ENCODE measurements around the gene SLC9A1. TPM values are rescaled to one million over a fixed set of nuclear protein-coding genes. Genes with fewer than 3 reads are reported as not detected.

SLC9A1 gene
- total RNA-seq, 1 experiment from 2014 or later: 27.5 TPM

DNA sequence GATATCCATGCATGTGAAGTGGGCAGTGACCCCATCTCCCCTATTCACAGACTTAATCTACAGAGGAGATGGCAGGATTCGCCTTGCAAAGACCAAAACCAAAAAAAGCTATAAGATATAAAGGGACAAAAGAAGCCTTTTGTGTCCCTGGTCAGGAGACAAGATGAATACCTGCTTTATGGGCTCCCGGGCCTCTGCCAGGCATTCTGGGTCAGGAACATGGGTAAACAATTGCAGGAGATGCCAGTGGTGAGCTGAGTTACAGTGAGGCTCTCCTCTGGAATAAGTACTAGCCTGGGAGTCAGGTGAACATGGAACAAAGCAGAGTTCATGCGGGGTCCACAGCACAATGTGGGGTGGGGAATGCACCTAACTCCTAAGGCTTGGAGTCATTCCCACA is 4.7 kb downstream of the SLC9A1 start:
- Histone ChIP-seq H2AFZ (no peak overlapping the region), H3K4me3 (no peak overlapping the region), H3K4me1 (replicated peaks; ENCODE audit: insufficient read depth) (peaks cover 60% of the 10 kb centered on the region), H3K9me3 (ENCODE audit: insufficient read depth, low read depth) (no peaks in the 10 kb centered on the region), H3F3A (ENCODE audit: insufficient read depth, low read depth) (peaks cover 16% of the 10 kb centered on the region), H3K79me2 (ENCODE audit: low read depth) (peaks cover 70% of the 10 kb centered on the region), H3K4me2 (no peak overlapping the region), H3K36me3 (ENCODE audit: low read depth) (no peaks in the 10 kb centered on the region), H4K20me1 (ENCODE audit: insufficient read depth) (no peaks in the 10 kb centered on the region), H3K9me2 (ENCODE audit: insufficient read depth) (no peaks in the 10 kb centered on the region), H3K27ac (no peak overlapping the region), H3K27me3 (ENCODE audit: insufficient read depth, low read depth) (no peaks in the 10 kb centered on the region)
- DNase-seq: no peak
- CTCF ChIA-PET: interaction anchor here (0.6 kb wide), 1 partner anchor 1911 kb away, joined by 3 read pairs; no protein-coding TSS in a partner anchor
- intact Hi-C loops (cut with micrococcal nuclease; ENCODE audit: unreplicated experiment): no loop called here
- TF ChIP-seq, protein P1, sequence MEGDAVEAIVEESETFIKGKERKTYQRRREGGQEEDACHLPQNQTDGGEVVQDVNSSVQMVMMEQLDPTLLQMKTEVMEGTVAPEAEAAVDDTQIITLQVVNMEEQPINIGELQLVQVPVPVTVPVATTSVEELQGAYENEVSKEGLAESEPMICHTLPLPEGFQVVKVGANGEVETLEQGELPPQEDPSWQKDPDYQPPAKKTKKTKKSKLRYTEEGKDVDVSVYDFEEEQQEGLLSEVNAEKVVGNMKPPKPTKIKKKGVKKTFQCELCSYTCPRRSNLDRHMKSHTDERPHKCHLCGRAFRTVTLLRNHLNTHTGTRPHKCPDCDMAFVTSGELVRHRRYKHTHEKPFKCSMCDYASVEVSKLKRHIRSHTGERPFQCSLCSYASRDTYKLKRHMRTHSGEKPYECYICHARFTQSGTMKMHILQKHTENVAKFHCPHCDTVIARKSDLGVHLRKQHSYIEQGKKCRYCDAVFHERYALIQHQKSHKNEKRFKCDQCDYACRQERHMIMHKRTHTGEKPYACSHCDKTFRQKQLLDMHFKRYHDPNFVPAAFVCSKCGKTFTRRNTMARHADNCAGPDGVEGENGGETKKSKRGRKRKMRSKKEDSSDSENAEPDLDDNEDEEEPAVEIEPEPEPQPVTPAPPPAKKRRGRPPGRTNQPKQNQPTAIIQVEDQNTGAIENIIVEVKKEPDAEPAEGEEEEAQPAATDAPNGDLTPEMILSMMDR (conservative IDR thresholded peaks at IDR 0.05): no peak
- no peak for TF ChIP-seq EZH2 (IDR thresholded peaks at IDR 0.05; ENCODE audit: low read depth)
- POLR2A ChIA-PET (ENCODE audit: unreplicated experiment): interaction anchor here (0.9 kb wide), 1 partner anchor 510 kb away, joined by 3 read pairs; no protein-coding TSS in a partner anchor
- no TSS peak for BruUV-seq (replicated peaks)

DNA sequence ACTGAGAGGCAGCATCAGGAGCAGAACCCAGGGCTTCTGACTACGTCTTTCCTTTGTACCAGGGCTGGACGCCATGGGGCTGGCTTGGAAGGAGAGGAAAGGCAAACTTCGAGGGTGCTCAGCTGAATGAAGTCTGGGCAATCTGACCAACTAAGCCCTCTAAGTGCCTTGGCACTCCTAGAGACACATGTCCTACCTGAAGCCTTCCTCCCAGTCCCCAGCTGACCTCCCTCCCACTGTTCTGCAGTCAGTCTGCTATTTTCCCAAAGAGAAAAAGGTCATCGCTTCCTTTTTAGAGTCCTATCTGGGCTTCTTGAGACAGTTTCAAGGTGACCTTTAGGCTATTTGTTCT is 5.2 kb downstream of the SLC9A1 start:
- Histone ChIP-seq H3K9me2 (ENCODE audit: insufficient read depth) (no peaks in the 10 kb centered on the region), H3K9me3 (ENCODE audit: insufficient read depth, low read depth) (no peaks in the 10 kb centered on the region), H3K36me3 (ENCODE audit: low read depth) (no peaks in the 10 kb centered on the region), H3K27ac (no peak overlapping the region), H3K4me3 (no peak overlapping the region), H3K4me1 (replicated peaks; ENCODE audit: insufficient read depth) (peaks cover 64% of the 10 kb centered on the region), H3F3A (ENCODE audit: insufficient read depth, low read depth) (peaks cover 20% of the 10 kb centered on the region), H4K20me1 (ENCODE audit: insufficient read depth) (no peaks in the 10 kb centered on the region), H2AFZ (no peak overlapping the region), H3K79me2 (ENCODE audit: low read depth) (peaks cover 74% of the 10 kb centered on the region), H3K27me3 (ENCODE audit: insufficient read depth, low read depth) (no peaks in the 10 kb centered on the region), H3K4me2 (no peak overlapping the region)
- no peak for DNase-seq
- no peak for TF ChIP-seq EZH2 (IDR thresholded peaks at IDR 0.05; ENCODE audit: low read depth)
- TF ChIP-seq, protein P1 (conservative IDR thresholded peaks at IDR 0.05): no peak
- no TSS peak for BruUV-seq (replicated peaks)
- POLR2A ChIA-PET (ENCODE audit: unreplicated experiment): interaction anchor here (0.9 kb wide), 1 partner anchor 511 kb away, joined by 3 read pairs; no protein-coding TSS in a partner anchor
- CTCF ChIA-PET: no interaction called here
- intact Hi-C loops (cut with micrococcal nuclease; ENCODE audit: unreplicated experiment): no loop called here

DNA sequence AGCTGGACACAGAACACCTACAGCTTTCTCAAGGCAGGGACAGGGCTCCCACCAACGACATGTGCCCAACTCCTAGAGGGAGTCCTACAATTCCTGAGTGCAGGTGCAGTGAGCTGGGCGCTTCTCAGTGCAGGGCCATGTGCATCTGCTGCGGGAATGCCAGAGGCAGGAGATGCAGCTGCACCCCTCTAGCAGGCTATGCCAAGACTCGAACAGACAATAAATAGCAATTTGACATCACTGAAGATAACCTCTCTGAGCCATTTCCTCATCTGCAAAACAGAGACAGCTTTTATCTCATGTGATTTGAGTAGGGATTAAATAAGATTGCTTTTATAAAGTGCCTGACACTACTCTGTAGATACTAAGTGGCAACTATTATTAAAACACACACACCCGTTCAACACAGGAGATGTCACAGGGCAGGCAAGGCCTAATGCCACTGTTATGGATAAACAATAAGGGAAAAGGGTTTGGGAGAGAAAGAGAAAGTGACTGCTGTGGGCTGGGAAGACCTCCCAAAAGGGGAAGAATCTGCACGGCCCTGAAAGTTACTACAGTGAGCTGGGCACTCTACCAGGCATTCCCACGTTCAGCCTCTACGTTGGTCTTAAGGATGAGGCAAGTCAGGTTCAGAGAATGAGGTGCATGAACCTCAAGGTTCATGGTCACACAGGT is 5.7 kb downstream of the SLC9A1 start:
- no peaks in the 10 kb centered on the region for H3K27me3 ChIP-seq (ENCODE audit: insufficient read depth, low read depth)
- no peak for TF ChIP-seq EZH2 (IDR thresholded peaks at IDR 0.05; ENCODE audit: low read depth)
- TF ChIP-seq, protein P1 (conservative IDR thresholded peaks at IDR 0.05): no peak
- no peaks in the 10 kb centered on the region for H3K36me3 ChIP-seq (ENCODE audit: low read depth)
- H3K9me3 ChIP-seq (ENCODE audit: insufficient read depth, low read depth): no peaks in the 10 kb centered on the region
- H2AFZ ChIP-seq: no peak overlapping the region
- DNase-seq: no peak
- H3K4me3 ChIP-seq: no peak overlapping the region
- peaks cover 71% of the 10 kb centered on the region for H3K79me2 ChIP-seq (ENCODE audit: low read depth)
- POLR2A ChIA-PET (ENCODE audit: unreplicated experiment): no interaction called here
- BruUV-seq (replicated peaks): no TSS peak
- H3K9me2 ChIP-seq (ENCODE audit: insufficient read depth): no peaks in the 10 kb centered on the region
- H3K4me2 ChIP-seq: no peak overlapping the region
- H3K4me1 ChIP-seq (replicated peaks; ENCODE audit: insufficient read depth): peaks cover 67% of the 10 kb centered on the region
- intact Hi-C loops (cut with micrococcal nuclease; ENCODE audit: unreplicated experiment): no loop called here
- no peaks in the 10 kb centered on the region for H4K20me1 ChIP-seq (ENCODE audit: insufficient read depth)
- H3K27ac ChIP-seq: no peak overlapping the region
- CTCF ChIA-PET: no interaction called here
- peaks cover 25% of the 10 kb centered on the region for H3F3A ChIP-seq (ENCODE audit: insufficient read depth, low read depth)
